K562 (cell line): ENCODE data around the gene LY6G6F. TPM values are rescaled to one million over a fixed set of nuclear protein-coding genes. Genes with fewer than 3 reads are reported as not detected.
A peak's percentile ranks its signal among the peaks of the same experiment; 100 is the strongest.

Experiments
- ASH1L ChIP-seq: fragments of 450-650 bp; IDR thresholded peaks from 2 replicates; pipeline ENCODE4 v1.6.1; 2018; ENCODE audit warnings: borderline replicate concordance, mild to moderate bottlenecking, low read depth; ENCODE audit not compliant: partially characterized antibody
- CBX2 ChIP-seq: fragments of 200-600 bp; sonication (generic); IDR thresholded peaks from one replicate; pipeline ENCODE4 v1.6.1; 2012; ENCODE audit warnings: mild to moderate bottlenecking, low read length, inconsistent platforms; ENCODE audit not compliant: insufficient read depth, poor library complexity, severe bottlenecking
- CBX3 ChIP-seq, 2 experiments: IDR thresholded peaks; 1 replicate in 1 of 2; 2 replicates in 1 of 2; pipeline ENCODE4 v1.6.1; 2012; ENCODE audit warnings: inconsistent platforms in 2 of 2, low read length in 2 of 2, borderline replicate concordance in 1 of 2, control low read depth in 1 of 2
- CREM ChIP-seq: IDR thresholded peaks from 2 replicates; pipeline ENCODE4 v1.6.1; 2014; ENCODE audit warnings: antibody characterized with exemption, low read depth
- HSF4 ChIP-seq: fragments of 250-450 bp; sonication (Bioruptor Pico); IDR thresholded peaks from 2 replicates; pipeline ENCODE4 v2.1.2; 2022; ENCODE audit warnings: mild to moderate bottlenecking, moderate library complexity, borderline replicate concordance
- JUN ChIP-seq, 2 experiments: sonication (generic) in 1 of 2; formaldehyde crosslinking in 1 of 2; IDR thresholded peaks; 2 replicates each; pipeline versions ENCODE4 v1.6.1 to v1.8.0; 2012 to 2022; ENCODE audit warnings: borderline replicate concordance in 2 of 2, mild to moderate bottlenecking in 2 of 2, improper control_type of control experiment in 1 of 2, low read depth in 1 of 2, low read length in 1 of 2, missing genetic modification reagents in 1 of 2
- MAZ ChIP-seq, 2 experiments: fragments of 450-650 bp in 1 of 2; sonication (generic) in 1 of 2; formaldehyde crosslinking; IDR thresholded peaks in 1 of 2; conservative IDR thresholded peaks in 1 of 2; 2 replicates each; pipeline versions ENCODE4 v1.4.0 to v1.5.0; 2020; ENCODE audit warnings: mild to moderate bottlenecking in 1 of 2, missing genetic modification reagents in 1 of 2
- NEUROD1 ChIP-seq: fragments of 150-350 bp; IDR thresholded peaks from 2 replicates; pipeline ENCODE4 v1.6.1; 2014; ENCODE audit warnings: borderline replicate concordance, low read length, low read depth; ENCODE audit not compliant: partially characterized antibody
- NFRKB ChIP-seq: fragments of 450-650 bp; IDR thresholded peaks from 2 replicates; pipeline ENCODE4 v1.6.1; 2016; ENCODE audit warnings: low read depth
- POLR2H ChIP-seq: IDR thresholded peaks from 2 replicates; pipeline ENCODE4 v1.6.1; 2016; ENCODE audit warnings: missing genetic modification characterization, low read depth, mild to moderate bottlenecking, control low read depth, missing compliant biosample characterization, moderate library complexity
- POU5F1 ChIP-seq: fragments of 150-350 bp; IDR thresholded peaks from 2 replicates; pipeline ENCODE4 v1.6.1; 2014; ENCODE audit warnings: borderline replicate concordance, low read length, low read depth, mild to moderate bottlenecking; ENCODE audit not compliant: partially characterized antibody
- RNF2 ChIP-seq: sonication (generic); IDR thresholded peaks from 2 replicates; pipeline ENCODE4 v1.6.1; 2016
- SAFB2 ChIP-seq: fragments of 200-400 bp; formaldehyde crosslinking; IDR thresholded peaks from 2 replicates; pipeline ENCODE4 v1.6.1; 2018; ENCODE audit warnings: borderline replicate concordance, low read length, low read depth, moderate library complexity; ENCODE audit not compliant: severe bottlenecking
- SP2 ChIP-seq: IDR thresholded peaks from 2 replicates; pipeline ENCODE4 v1.6.1; 2011; ENCODE audit warnings: mild to moderate bottlenecking, low read depth, low read length, moderate library complexity; ENCODE audit not compliant: poor library complexity, severe bottlenecking; ENCODE audit errors: extremely low read depth
- ZBTB8A ChIP-seq: fragments of 450-650 bp; IDR thresholded peaks from 2 replicates; pipeline ENCODE4 v1.6.1; 2018; ENCODE audit warnings: mild to moderate bottlenecking, moderate library complexity; ENCODE audit not compliant: partially characterized antibody
- ZNF175 ChIP-seq: fragments of 200-800 bp; sonication (Bioruptor generic); IDR thresholded peaks from 2 replicates; pipeline ENCODE4 v1.6.1; 2016; ENCODE audit warnings: low read depth, mild to moderate bottlenecking, missing genetic modification characterization, missing compliant biosample characterization
- ZNF197 ChIP-seq: fragments of 200-800 bp; sonication (Bioruptor generic); IDR thresholded peaks from 2 replicates; pipeline ENCODE4 v1.6.1; 2016; ENCODE audit warnings: low read depth, missing genetic modification characterization, missing compliant biosample characterization
- ZNF41 ChIP-seq: fragments of 250-450 bp; sonication (Bioruptor Pico); conservative IDR thresholded peaks from 2 replicates; pipeline ENCODE4 v1.4.0; 2020; ENCODE audit warnings: mild to moderate bottlenecking
- ZNF778 ChIP-seq: fragments of 450-650 bp; formaldehyde crosslinking; IDR thresholded peaks from 2 replicates; pipeline ENCODE4 v1.4.0; 2020; ENCODE audit warnings: mild to moderate bottlenecking, moderate library complexity
- polyA plus RNA-seq, 8 experiments: library from polyadenylated mRNA; depleted of rRNA in 4 of 8; stranded (reverse) in 5 of 8; unstranded in 3 of 8; fragments of >200 nt; fragmentation: Nextera tagmentation in 2 of 8; fragmentation: Illumina TruSeq in 1 of 8; extraction: Ambion mirVana in 2 of 8; extraction: Trizol in 1 of 8; gene quantifications; 2 replicates each; pipeline versions ENCODE4 v1.2.1 to v1.2.3, GENCODE V29; 2011 to 2014; ENCODE audit warnings: inconsistent platforms in 1 of 8, missing spikeins in 1 of 8
- total RNA-seq, 7 experiments: library from RNA; depleted of rRNA in 6 of 7; stranded (reverse); fragments of >200 nt in 6 of 7; fragmentation: Illumina TruSeq in 2 of 7; extraction: Trizol in 2 of 7; gene quantifications; 2 replicates each; pipeline versions ENCODE4 v1.2.1 to v1.2.3, GENCODE V29; 2011 to 2021; ENCODE audit warnings: low replicate concordance in 1 of 7
- TF ChIP-seq, protein P1 (sequence below): sonication (generic); formaldehyde crosslinking; IDR thresholded peaks from 2 replicates; pipeline ENCODE4 v1.8.0; 2023; ENCODE audit warnings: mild to moderate bottlenecking, missing genetic modification reagents
- TF ChIP-seq, protein P2 (sequence below): fragments of 450-650 bp; formaldehyde crosslinking; IDR thresholded peaks from 2 replicates; pipeline ENCODE4 v1.4.0; 2020; ENCODE audit warnings: mild to moderate bottlenecking, moderate library complexity
- TF ChIP-seq, protein P3 (sequence below): fragments of 450-650 bp; IDR thresholded peaks from 2 replicates; pipeline ENCODE4 v1.6.1; 2014; ENCODE audit warnings: low read depth, mild to moderate bottlenecking, moderate library complexity, borderline replicate concordance

LY6G6F gene
- total and polyA plus RNA-seq, 9 of the 15 experiments (the other 6 are each of a cell fraction or from before 2014, with no cell fraction given): 0.14 to 0.50 (median 0.28) TPM; not detected in 2

DNA sequence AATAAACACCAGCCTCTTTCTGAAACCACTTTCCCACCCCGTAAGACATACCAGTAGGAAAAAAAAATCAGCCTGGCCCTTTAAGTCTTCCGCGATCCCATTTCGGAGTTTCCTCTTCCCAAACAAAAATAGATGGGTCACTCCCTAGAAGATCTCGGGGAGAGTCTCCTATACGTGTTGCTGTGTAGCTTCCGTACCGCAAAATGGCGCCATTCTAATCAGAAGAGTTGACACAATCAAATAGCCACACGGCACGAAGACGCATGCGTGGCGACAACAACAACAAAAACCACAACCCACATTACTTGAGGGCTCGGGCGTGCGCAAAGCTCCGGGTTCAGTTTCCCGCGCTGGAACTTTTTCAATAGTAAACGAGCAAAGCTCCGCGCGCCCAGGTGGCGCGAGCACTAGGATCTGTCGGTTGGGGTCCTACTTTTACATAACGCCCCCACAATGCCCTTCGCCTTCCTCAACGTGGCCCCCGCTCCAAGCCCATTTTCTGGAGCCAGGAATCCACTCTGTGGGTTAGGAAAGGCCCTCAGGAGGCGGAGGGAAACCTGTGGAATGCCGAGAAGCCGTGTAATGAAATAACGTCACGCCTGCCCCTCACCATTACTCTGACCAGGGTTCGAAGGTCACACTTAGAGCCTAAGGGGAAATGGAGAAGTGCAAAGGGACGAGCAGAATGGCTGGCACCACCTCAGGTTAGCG, 41.7 kb upstream of the LY6G6F start, which contains the start of gene GPANK1 (continued):
- TF ChIP-seq, protein P1, sequence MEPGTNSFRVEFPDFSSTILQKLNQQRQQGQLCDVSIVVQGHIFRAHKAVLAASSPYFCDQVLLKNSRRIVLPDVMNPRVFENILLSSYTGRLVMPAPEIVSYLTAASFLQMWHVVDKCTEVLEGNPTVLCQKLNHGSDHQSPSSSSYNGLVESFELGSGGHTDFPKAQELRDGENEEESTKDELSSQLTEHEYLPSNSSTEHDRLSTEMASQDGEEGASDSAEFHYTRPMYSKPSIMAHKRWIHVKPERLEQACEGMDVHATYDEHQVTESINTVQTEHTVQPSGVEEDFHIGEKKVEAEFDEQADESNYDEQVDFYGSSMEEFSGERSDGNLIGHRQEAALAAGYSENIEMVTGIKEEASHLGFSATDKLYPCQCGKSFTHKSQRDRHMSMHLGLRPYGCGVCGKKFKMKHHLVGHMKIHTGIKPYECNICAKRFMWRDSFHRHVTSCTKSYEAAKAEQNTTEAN (CRISPR knock-in tag): peak; percentile 88
- no peak for TF ChIP-seq POLR2H
- no peak for TF ChIP-seq RNF2
- TF ChIP-seq ZBTB8A: no peak
- TF ChIP-seq, protein P2, sequence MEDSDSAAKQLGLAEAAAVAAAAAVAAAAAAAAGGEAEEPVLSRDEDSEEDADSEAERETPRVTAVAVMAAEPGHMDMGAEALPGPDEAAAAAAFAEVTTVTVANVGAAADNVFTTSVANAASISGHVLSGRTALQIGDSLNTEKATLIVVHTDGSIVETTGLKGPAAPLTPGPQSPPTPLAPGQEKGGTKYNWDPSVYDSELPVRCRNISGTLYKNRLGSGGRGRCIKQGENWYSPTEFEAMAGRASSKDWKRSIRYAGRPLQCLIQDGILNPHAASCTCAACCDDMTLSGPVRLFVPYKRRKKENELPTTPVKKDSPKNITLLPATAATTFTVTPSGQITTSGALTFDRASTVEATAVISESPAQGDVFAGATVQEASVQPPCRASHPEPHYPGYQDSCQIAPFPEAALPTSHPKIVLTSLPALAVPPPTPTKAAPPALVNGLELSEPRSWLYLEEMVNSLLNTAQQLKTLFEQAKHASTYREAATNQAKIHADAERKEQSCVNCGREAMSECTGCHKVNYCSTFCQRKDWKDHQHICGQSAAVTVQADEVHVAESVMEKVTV (CRISPR knock-in tag): no peak
- peak; percentile 36 for TF ChIP-seq POU5F1
- no peak; a peak in 1 of 3 replicates for TF ChIP-seq CBX3 (IDR thresholded peaks at IDR 0.05; ENCODE audit: borderline replicate concordance in 1 of 2, low read length in 2 of 2)
- peak; percentile 86 for TF ChIP-seq ZNF175 (CRISPR knock-in tag)
- peak; percentile 94 for TF ChIP-seq NFRKB
- no peak for TF ChIP-seq ZNF197 (CRISPR knock-in tag)
- TF ChIP-seq CREM: no peak
- TF ChIP-seq ASH1L: no peak
- TF ChIP-seq ZNF41 (CRISPR knock-in tag): 0 out of 2 replicates have a peak, but pooled peaks have one; percentile 47
- TF ChIP-seq, protein P3, sequence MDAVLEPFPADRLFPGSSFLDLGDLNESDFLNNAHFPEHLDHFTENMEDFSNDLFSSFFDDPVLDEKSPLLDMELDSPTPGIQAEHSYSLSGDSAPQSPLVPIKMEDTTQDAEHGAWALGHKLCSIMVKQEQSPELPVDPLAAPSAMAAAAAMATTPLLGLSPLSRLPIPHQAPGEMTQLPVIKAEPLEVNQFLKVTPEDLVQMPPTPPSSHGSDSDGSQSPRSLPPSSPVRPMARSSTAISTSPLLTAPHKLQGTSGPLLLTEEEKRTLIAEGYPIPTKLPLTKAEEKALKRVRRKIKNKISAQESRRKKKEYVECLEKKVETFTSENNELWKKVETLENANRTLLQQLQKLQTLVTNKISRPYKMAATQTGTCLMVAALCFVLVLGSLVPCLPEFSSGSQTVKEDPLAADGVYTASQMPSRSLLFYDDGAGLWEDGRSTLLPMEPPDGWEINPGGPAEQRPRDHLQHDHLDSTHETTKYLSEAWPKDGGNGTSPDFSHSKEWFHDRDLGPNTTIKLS: peak; percentile 90
- TF ChIP-seq ZNF778 (CRISPR knock-in tag): no peak
- TF ChIP-seq MAZ (CRISPR knock-in tag; conservative IDR thresholded peaks at IDR 0.05 in 1 of 2, IDR thresholded peaks at IDR 0.05 in 1 of 2): peak in 1 of 2 experiments; percentile 79; a peak in 3 of 4 replicates
- no peak for TF ChIP-seq SAFB2
- 0 out of 2 replicates have a peak, but pooled peaks have one; percentile 33 for TF ChIP-seq HSF4
- peak; percentile 48; the same call in 1 of the 2 replicates for TF ChIP-seq JUN (IDR thresholded peaks at IDR 0.05; ENCODE audit: borderline replicate concordance, low read depth, low read length)
- TF ChIP-seq JUN (CRISPR knock-in tag; IDR thresholded peaks at IDR 0.05; ENCODE audit: borderline replicate concordance): no peak
- TF ChIP-seq NEUROD1: no peak
- TF ChIP-seq CBX2: no peak
- no peak for TF ChIP-seq SP2
